Nephron progenitor cell (in vitro differentiated cells): ENCODE measurements around the gene SLC20A1.
"Not testable (repeated sequence)": the region's sequence is repeated elsewhere in the genome, so short reads cannot be mapped to it uniquely, and the experiment has no call there.

Experiments
- DNase-seq: peaks from one replicate; pipeline ENCODE4 v3.0.0; 2021
- H3K27ac Mint-ChIP-seq: 2 replicates; pipeline ENCODE4 v1.8.0; 2021; ENCODE audit warnings: mild to moderate bottlenecking, moderate library complexity, mixed read lengths
- H3K27me3 Mint-ChIP-seq: 2 replicates; pipeline ENCODE4 v1.8.0; 2021; ENCODE audit warnings: mild to moderate bottlenecking, low read depth, mixed read lengths; ENCODE audit not compliant: poor library complexity
- H3K36me3 Mint-ChIP-seq: 2 replicates; pipeline ENCODE4 v1.8.0; 2021; ENCODE audit warnings: low read depth, mixed read lengths
- H3K4me1 Mint-ChIP-seq: 2 replicates; pipeline ENCODE4 v1.8.0; 2021; ENCODE audit warnings: mixed read lengths
- H3K4me3 Mint-ChIP-seq: 2 replicates; pipeline ENCODE4 v1.8.0; 2021; ENCODE audit warnings: mild to moderate bottlenecking, moderate library complexity, mixed read lengths
- H3K9me3 Mint-ChIP-seq: 2 replicates; pipeline ENCODE4 v1.8.0; 2021; ENCODE audit warnings: mild to moderate bottlenecking, moderate library complexity, mixed read lengths
- CTCF ChIP-seq: fragments of 200-600 bp; sonication (generic); IDR thresholded peaks from 2 replicates; pipeline ENCODE4 v1.5.0; 2021; ENCODE audit warnings: antibody characterized with exemption

The SLC20A1 gene

GRCh38 chr2:112603731-112604130, 42.0 kb upstream of the SLC20A1 start:
- H3K4me3 Mint-ChIP-seq, result no peak overlapping the region
- no peaks in the 10 kb centered on the region for H3K9me3 Mint-ChIP-seq
- H3K4me1 Mint-ChIP-seq, result peaks cover 5% of the 10 kb centered on the region
- H3K27ac Mint-ChIP-seq, result no peak overlapping the region
- peaks cover 10% of the 10 kb centered on the region for H3K27me3 Mint-ChIP-seq
- no peak for DNase-seq
- TF ChIP-seq CTCF, result no peak
- no peaks in the 10 kb centered on the region for H3K36me3 Mint-ChIP-seq

- Mint-ChIP-seq H3K27me3 (peaks cover 15% of the 10 kb centered on the region), H3K4me3 (no peak overlapping the region), H3K36me3 (no peaks in the 10 kb centered on the region), H3K9me3 (peaks cover 10% of the 10 kb centered on the region), H3K27ac (no peak overlapping the region), H3K4me1 (peaks cover 4% of the 10 kb centered on the region)
- no peak for DNase-seq
- no peak for TF ChIP-seq CTCF
These were observed 40.8 kb upstream of the SLC20A1 start for GRCh38 chr2:112604952-112605351.

- no peaks in the 10 kb centered on the region for H3K36me3 Mint-ChIP-seq
These were observed 39.8 kb upstream of the SLC20A1 start for GRCh38 chr2:112605926-112606325.

GRCh38 chr2:112606547-112606946, 39.2 kb upstream of the SLC20A1 start:
- Mint-ChIP-seq H3K9me3 (peaks cover 21% of the 10 kb centered on the region), H3K4me1 (no peaks in the 10 kb centered on the region), H3K27ac (no peak overlapping the region), H3K27me3 (peaks cover 26% of the 10 kb centered on the region), H3K4me3 (no peak overlapping the region), H3K36me3 (no peaks in the 10 kb centered on the region)
- DNase-seq, result no peak
- TF ChIP-seq CTCF, result no peak

More at GRCh38 chr2:112605926-112606325, 39.8 kb upstream of the SLC20A1 start:
- H3K9me3 Mint-ChIP-seq, result peaks cover 20% of the 10 kb centered on the region
- peaks cover 24% of the 10 kb centered on the region for H3K27me3 Mint-ChIP-seq
- H3K27ac Mint-ChIP-seq, result no peak overlapping the region
- no peaks in the 10 kb centered on the region for H3K4me1 Mint-ChIP-seq
- no peak for TF ChIP-seq CTCF
- no peak for DNase-seq
- no peak overlapping the region for H3K4me3 Mint-ChIP-seq

- H3K27me3 Mint-ChIP-seq, result peaks cover 29% of the 10 kb centered on the region
- H3K4me3 Mint-ChIP-seq, result no peak overlapping the region
- no peaks in the 10 kb centered on the region for H3K36me3 Mint-ChIP-seq
- no peak overlapping the region for H3K27ac Mint-ChIP-seq
- H3K9me3 Mint-ChIP-seq, result peaks cover 22% of the 10 kb centered on the region
- H3K4me1 Mint-ChIP-seq, result no peaks in the 10 kb centered on the region
- DNase-seq, result no peak
- TF ChIP-seq CTCF, result no peak
These were observed 37.9 kb upstream of the SLC20A1 start for GRCh38 chr2:112607680-112608438.

GRCh38 chr2:112609320-112609719, 36.4 kb upstream of the SLC20A1 start:
- not testable (repeated sequence) for H3K27ac Mint-ChIP-seq, H3K4me3 Mint-ChIP-seq

GRCh38 chr2:112612283-112612682, 33.5 kb upstream of the SLC20A1 start:
- not testable (repeated sequence) for DNase-seq, H3K4me3 Mint-ChIP-seq, H3K27ac Mint-ChIP-seq, H3K36me3 Mint-ChIP-seq
- Mint-ChIP-seq H3K27me3 (peaks cover 30% of the 10 kb centered on the region), H3K4me1 (peaks cover 24% of the 10 kb centered on the region), H3K9me3 (peaks cover 32% of the 10 kb centered on the region)

More at GRCh38 chr2:112609320-112609719, 36.4 kb upstream of the SLC20A1 start:
- not testable (repeated sequence) for H3K36me3 Mint-ChIP-seq, DNase-seq
- Mint-ChIP-seq H3K9me3 (peaks cover 32% of the 10 kb centered on the region), H3K4me1 (peaks cover 13% of the 10 kb centered on the region), H3K27me3 (peaks cover 29% of the 10 kb centered on the region)
